Activated CD8-positive, alpha-beta memory T cell treated with anti-CD3 and anti-CD28 coated beads for 36 hours (primary cell): ENCODE data around the gene DMD. TPM values are rescaled to one million over a fixed set of nuclear protein-coding genes. Genes with fewer than 3 reads are reported as not detected.

Source experiments
- CTCF ChIA-PET: fragments of 350-600 bp; sonication (Branson Sonifier 250); formaldehyde crosslinking; loops from one replicate; lab custom pipeline; 2021; ENCODE audit warnings: antibody characterized with exemption; lab: Charles Lee
- POLR2A ChIA-PET: fragments of 350-600 bp; sonication (Branson Sonifier 250); formaldehyde crosslinking; loops from one replicate; lab custom pipeline; 2021; ENCODE audit warnings: antibody characterized with exemption; lab: Charles Lee
- total RNA-seq, 2 experiments: library from RNA; stranded (reverse); gene quantifications; one replicate each; pipeline ENCODE4 v1.2.3, GENCODE V29; 2021

Gene DMD
- total RNA-seq, 2 experiments from 2014 or later, result 0.06 TPM; not detected in 1

- ChIA-PET CTCF (no interaction called here), POLR2A (no interaction called here)
These were observed 145.9 kb downstream of the DMD start for GRCh38 chrX:33065415-33065814.

DNA sequence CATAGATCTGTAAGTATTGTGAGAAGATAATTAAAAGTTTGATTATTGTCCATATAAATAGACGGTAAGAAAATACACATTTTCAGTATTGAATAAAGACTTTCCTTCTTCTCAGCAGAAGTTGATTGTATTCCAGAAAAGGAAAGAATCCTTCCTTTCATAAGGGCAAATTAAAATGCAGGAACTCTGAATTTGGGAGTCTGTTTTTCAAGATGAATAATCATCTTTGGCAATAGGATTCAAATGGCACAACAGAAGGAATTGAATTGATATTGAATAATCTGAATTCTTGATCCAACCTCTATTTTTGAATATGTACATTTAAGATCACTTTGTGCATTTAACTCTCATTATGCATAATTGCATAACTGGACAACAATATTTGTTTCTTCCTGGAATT is 149.3 kb downstream of the DMD start:
- POLR2A ChIA-PET, result no interaction called here
- CTCF ChIA-PET, result no interaction called here

DNA sequence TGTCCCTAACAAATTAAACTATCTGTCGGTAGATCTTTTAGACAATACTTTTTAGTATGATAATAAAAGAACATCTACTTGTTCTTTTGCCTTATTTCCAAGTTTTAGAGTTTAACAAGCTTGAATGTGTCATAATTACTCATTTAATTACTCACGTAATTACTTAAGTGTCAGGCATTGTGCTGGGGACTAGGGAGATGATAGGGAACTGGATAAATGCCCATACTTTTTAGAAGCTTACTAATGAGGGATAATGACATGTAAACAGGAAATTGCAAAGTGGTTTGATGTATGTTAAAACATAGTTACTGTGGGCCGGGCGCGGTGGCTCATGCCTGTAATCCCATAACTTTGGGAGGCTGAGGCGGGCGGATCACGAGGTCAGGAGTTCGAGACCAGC is 158.3 kb downstream of the DMD start:
- ChIA-PET CTCF (interaction anchor here (0.6 kb wide), 1 partner anchor 94 kb away, joined by 3 read pairs; no protein-coding TSS in a partner anchor), POLR2A (no interaction called here)

DNA sequence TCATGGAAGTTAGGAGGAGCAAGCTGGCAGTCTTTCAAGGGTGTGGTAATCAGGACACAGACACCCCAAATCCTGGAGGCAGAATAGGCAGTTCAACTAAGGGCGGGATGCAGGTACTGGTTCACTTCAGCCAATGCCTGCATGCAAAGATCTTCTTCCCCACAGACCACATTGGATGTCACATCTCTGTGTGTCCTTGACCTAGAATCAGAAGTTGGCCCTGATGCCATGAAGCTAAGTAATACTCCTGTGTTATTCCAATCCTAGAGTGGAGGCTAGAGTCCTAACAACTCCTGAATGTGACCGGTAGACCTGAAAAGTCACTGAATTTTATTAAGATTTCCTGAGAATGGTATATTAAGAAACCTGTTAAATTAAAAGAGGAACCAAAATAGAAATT is 165.5 kb downstream of the DMD start:
- CTCF ChIA-PET, result no interaction called here
- POLR2A ChIA-PET, result no interaction called here

DNA sequence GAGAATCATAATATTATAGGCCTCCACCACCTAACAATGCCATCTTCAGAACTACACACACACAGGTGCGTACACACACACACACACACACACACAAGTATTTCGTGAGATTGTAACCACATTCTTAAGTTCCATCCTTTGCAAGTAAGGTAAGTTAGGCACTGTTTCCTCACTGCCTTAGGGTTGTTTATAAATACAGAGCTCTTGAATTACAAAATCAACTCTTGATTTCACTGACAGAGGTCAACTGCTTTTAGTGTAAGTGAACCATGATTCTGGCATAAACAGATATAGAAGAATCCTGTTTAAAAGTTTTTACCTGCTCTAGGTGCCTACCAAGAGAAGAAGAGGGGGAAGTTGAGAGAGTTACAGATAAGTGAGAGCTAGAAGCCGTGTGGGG is 166.1 kb downstream of the DMD start:
- CTCF ChIA-PET, result no interaction called here
- POLR2A ChIA-PET, result no interaction called here

DNA sequence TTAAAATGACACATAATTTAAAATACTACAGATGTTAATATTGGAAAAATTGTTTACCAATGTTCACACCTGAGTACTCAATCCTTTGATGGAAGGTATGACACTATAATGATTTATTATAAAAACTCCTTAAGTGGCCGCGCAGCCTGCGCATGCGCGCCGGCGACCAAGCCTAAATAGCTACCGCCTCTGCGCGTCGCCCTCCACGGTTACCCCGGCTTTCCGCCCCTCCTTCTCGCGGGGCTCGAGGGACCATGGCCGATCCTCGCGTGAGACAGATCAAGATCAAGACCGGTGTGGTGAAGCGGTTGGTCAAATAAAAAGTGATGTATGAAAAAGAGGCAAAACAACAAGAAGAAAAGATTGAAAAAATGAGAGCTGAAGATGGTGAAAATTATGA is 170.2 kb downstream of the DMD start:
- POLR2A ChIA-PET, result no interaction called here

DNA sequence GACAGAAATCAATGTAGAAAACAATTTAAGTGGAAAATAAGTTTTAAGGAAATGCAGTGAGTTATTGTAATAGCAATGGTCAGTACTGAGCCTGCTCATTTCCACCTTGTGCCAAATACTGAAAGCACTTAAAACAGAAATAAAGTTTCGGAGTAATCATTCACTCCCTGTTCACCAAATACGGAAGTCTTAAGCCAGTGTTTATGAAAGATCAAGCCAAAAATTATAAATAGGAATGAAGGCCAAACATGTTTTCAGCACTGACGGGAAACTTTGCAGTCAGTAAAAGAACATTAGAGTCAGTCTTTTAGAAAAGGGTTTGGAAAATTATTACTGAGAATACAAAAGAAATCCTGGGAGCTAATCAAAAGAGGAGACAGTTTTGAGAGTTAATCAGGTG is 178.6 kb downstream of the DMD start:
- CTCF ChIA-PET, result no interaction called here
- POLR2A ChIA-PET, result no interaction called here

More for the DNA sequence above, 170.2 kb downstream of the DMD start:
- CTCF ChIA-PET, result no interaction called here

- ChIA-PET POLR2A (no interaction called here), CTCF (no interaction called here)
These were observed 196.4 kb downstream of the DMD start for GRCh38 chrX:33014949-33015348.

DNA sequence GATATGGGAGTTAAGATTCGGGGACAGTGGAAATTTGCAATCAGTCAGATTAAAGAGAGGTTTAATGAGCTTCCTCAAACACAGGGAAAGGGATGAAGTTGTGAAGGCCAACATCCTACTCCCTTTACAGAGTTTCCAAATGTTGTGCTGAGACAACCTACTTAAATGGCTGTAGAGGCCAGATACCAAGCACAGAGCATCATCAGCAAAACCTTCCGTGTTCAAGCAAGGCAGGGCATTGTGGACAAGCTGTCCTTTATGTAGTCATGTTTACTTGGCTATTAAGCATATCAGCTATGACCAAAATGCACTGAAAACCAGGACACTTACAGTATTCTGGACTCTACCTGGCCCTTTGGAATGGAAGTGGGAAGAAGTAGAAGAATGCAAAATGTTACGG is 197.3 kb downstream of the DMD start:
- ChIA-PET POLR2A (no interaction called here), CTCF (no interaction called here)

DNA sequence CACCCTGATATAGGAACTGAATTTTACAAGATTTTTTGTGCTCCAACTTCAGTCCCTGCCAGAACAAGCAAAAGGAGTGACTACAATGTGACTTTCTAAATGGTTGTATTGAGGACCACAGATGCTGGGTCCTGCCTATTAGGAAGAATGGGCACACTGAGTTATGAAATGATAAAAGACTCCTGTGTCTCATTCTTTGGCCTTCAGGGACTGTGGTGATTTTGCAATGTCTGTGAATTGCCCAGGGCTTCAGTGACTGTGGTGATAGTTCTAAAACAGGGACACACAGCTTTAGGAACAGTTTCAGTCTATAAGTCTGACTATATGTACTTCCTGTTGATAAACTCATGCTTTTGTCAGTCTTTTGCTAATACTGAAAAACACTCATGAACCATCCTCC is 210.2 kb downstream of the DMD start:
- ChIA-PET CTCF (no interaction called here), POLR2A (no interaction called here)

GRCh38 chrX:32998776-32999175 is 212.6 kb downstream of the DMD start:
- POLR2A ChIA-PET, result no interaction called here
- CTCF ChIA-PET, result no interaction called here

DNA sequence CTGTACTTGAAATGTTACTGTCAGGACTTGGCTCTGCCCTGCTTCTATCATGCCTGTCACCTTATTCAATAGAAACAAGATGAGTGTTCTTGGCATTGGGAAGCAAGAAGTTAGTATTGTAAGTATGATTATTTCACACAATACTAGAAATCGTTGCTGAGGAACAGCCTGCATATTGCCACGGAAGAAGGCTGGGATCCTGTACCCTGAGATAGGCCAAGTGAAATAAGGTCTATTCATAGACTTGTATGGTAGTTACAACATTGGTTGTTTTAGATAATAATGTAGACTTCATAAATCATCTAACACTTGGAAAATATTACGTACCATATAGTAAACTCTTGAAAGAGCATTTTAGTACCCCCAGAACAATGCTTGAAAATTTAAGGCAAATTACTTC is 215.9 kb downstream of the DMD start:
- ChIA-PET CTCF (no interaction called here), POLR2A (no interaction called here)

- CTCF ChIA-PET, result no interaction called here
- POLR2A ChIA-PET, result no interaction called here
These were observed 224.2 kb downstream of the DMD start for GRCh38 chrX:32987142-32987541.

GRCh38 chrX:32985544-32985943 is 225.8 kb downstream of the DMD start:
- ChIA-PET POLR2A (no interaction called here), CTCF (no interaction called here)

- POLR2A ChIA-PET, result no interaction called here
- CTCF ChIA-PET, result no interaction called here
These were observed 244.5 kb downstream of the DMD start for GRCh38 chrX:32966821-32967355.

DNA sequence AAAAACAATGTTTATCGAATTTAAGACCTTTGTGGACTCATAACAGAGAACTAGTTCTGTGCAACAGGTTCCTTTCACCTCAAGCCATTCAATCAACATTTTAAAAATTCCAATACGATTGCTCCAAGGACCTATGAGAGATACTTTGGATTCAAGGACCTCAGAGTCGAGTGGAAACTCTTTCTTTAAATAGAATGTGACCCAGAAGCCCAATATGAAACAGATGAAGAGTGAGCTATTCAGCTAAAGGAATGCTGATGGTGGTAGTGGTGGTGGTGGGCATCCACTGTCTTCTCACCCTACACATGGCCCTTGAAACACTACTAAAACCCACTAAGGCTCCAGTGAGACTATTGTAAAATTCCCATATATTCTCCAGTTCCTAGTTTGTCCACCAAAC is 257.2 kb downstream of the DMD start:
- POLR2A ChIA-PET, result no interaction called here
- CTCF ChIA-PET, result no interaction called here

GRCh38 chrX:32948130-32948529 is 263.2 kb downstream of the DMD start:
- CTCF ChIA-PET, result no interaction called here
- POLR2A ChIA-PET, result no interaction called here

DNA sequence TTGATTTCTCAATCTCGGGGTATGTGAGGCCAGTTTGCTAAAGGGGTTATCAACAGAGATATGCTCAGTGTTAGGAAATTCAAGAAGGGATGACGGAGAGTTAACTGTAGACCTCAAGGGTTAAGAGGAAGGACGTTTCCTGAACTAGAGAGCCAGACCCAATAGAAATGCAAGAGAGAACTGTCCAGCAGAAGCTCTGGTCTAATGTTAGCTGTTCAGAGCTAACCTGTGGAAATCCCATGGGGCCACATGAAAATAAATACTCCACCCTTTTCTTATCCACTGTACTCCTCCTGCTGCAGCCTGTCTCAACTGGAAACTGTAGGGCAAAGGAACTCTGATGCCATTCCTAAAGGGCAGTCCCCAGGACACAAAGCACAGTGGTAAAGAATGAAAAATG is 274.3 kb downstream of the DMD start:
- CTCF ChIA-PET, result no interaction called here
- POLR2A ChIA-PET, result no interaction called here

GRCh38 chrX:32933548-32933947 is 277.8 kb downstream of the DMD start:
- ChIA-PET POLR2A (no interaction called here), CTCF (no interaction called here)

- CTCF ChIA-PET, result no interaction called here
- POLR2A ChIA-PET, result no interaction called here
These were observed 282.3 kb downstream of the DMD start for GRCh38 chrX:32929040-32929439.

GRCh38 chrX:32896088-32896487 is 315.3 kb downstream of the DMD start:
- ChIA-PET POLR2A (no interaction called here), CTCF (no interaction called here)

DNA sequence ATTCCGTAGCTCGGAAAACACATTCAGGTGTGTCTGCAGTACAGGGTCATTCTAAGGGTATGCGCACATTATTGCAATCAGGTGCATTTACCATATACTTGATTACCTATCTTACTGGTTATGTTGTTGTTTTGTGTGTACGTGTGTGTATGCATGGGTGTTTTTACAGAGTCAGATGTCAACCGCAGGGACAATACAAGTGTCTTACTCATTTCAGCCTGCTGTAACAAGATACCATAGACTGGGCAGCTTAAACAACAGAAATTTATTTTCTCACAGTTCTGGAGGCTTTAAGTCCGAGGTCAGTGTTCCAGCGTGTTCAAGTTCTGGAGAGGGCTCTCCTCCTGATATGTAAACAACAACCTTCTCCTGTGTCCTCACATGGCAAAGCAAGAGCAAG is 316.7 kb downstream of the DMD start:
- POLR2A ChIA-PET, result no interaction called here
- CTCF ChIA-PET, result no interaction called here
